GM15510 (cell line): ENCODE measurements around the gene CEP250.

Experiments used
- POLR2A ChIP-seq: IDR thresholded peaks from 3 replicates; pipeline ENCODE4 v1.6.1; 2011; ENCODE audit warnings: borderline replicate concordance; ENCODE audit not compliant: insufficient read length; ENCODE audit errors: extremely low read depth

Gene CEP250

GRCh38 chr20:35556871-35557270 is 101.5 kb downstream of the CEP250 start:
- no peak for TF ChIP-seq POLR2A

GRCh38 chr20:35558451-35558850 is 103.1 kb downstream of the CEP250 start:
- TF ChIP-seq POLR2A: no peak

- no peak for TF ChIP-seq POLR2A
These were observed 103.8 kb downstream of the CEP250 start for GRCh38 chr20:35559042-35559693.

- no peak for TF ChIP-seq POLR2A
These were observed 104.7 kb downstream of the CEP250 start for GRCh38 chr20:35560105-35560511.

GRCh38 chr20:35560541-35560940 is 105.1 kb downstream of the CEP250 start:
- no peak for TF ChIP-seq POLR2A

- no peak for TF ChIP-seq POLR2A
These were observed 105.9 kb downstream of the CEP250 start for GRCh38 chr20:35561268-35561667.

GRCh38 chr20:35561671-35562070 is 106.3 kb downstream of the CEP250 start:
- TF ChIP-seq POLR2A: no peak

- no peak for TF ChIP-seq POLR2A
These were observed 107.2 kb downstream of the CEP250 start for GRCh38 chr20:35562541-35563110.

- TF ChIP-seq POLR2A: no peak
These were observed 108.4 kb downstream of the CEP250 start for GRCh38 chr20:35563834-35564233.

- no peak for TF ChIP-seq POLR2A
These were observed 109.5 kb downstream of the CEP250 start for GRCh38 chr20:35564905-35565304.

GRCh38 chr20:35568645-35569044 is 113.2 kb downstream of the CEP250 start:
- no peak for TF ChIP-seq POLR2A
